ENCODE data around the gene MLF2.
A peak's percentile ranks its signal among the peaks of the same experiment; 100 is the strongest.

The MLF2 gene

GRCh38 chr12:6698352-6699046 is 54.4 kb downstream of the MLF2 start:
- peaks cover 60% of the 10 kb centered on the region for H3K27me3 Mint-ChIP-seq (ENCODE audit: low read depth, poor library complexity)
- H3K9me3 Mint-ChIP-seq = no peaks in the 10 kb centered on the region
- H3K4me1 Mint-ChIP-seq = peaks cover 75% of the 10 kb centered on the region
- H3K27ac Mint-ChIP-seq = no peak overlapping the region
- H3K36me3 Mint-ChIP-seq (ENCODE audit: low read depth) = peaks cover 5% of the 10 kb centered on the region
- no peak for TF ChIP-seq CTCF (IDR thresholded peaks at IDR 0.05)
- DNase-seq = no peak
- H3K4me3 Mint-ChIP-seq = peak overlapping the region; percentile 90
